IPS DF 6.9 (cell line): ENCODE measurements around the gene KDM4C.
"Not testable (repeated sequence)": the region's sequence is repeated elsewhere in the genome, so short reads cannot be mapped to it uniquely, and the experiment has no call there.

Experiments
- DNase-seq: peaks from one replicate; pipeline ENCODE4 v3.0.0-alpha.2; 2013; ENCODE audit warnings: low read depth, low spot score
- H3K27ac ChIP-seq: one replicate; pipeline ENCODE4 v1.5.1; 2013; ENCODE audit warnings: low read length, control low read depth
- H3K27me3 ChIP-seq: 2 replicates; pipeline ENCODE4 v1.6.1; 2013; ENCODE audit warnings: mild to moderate bottlenecking, low read length; ENCODE audit not compliant: control insufficient read depth, insufficient read depth
- H3K36me3 ChIP-seq: 2 replicates; pipeline ENCODE4 v1.6.1; 2013; ENCODE audit warnings: low read length; ENCODE audit not compliant: control insufficient read depth, insufficient read depth
- H3K4me1 ChIP-seq: 2 replicates; pipeline ENCODE4 v1.6.1; 2013; ENCODE audit warnings: low read length; ENCODE audit not compliant: control insufficient read depth, insufficient read depth
- H3K4me3 ChIP-seq: 2 replicates; pipeline ENCODE4 v1.5.1; 2013; ENCODE audit warnings: mild to moderate bottlenecking, low read length
- H3K9me3 ChIP-seq: 2 replicates; pipeline ENCODE4 v1.6.1; 2013; ENCODE audit warnings: low read length, inconsistent platforms; ENCODE audit not compliant: control insufficient read depth, insufficient read depth
- WGBS: extraction: QIAGEN DNeasy Blood & Tissue Kit; methylation state at CpG from one replicate; pipeline ENCODE4 v1.1.7; 2013; ENCODE audit warnings: mixed read lengths, missing lambda C conversion rate; ENCODE audit not compliant: insufficient read length, insufficient coverage; 5-methylcytosine and 5-hydroxymethylcytosine counted together

The KDM4C gene

GRCh38 chr9:7009065-7009464 is 251.3 kb downstream of the KDM4C start:
- Histone ChIP-seq H3K9me3 (no peaks in the 10 kb centered on the region), H3K4me3 (no peak overlapping the region), H3K36me3 (0 out of 2 replicates have a peak, but pooled peaks cover 3% of the 10 kb centered on the region), H3K4me1 (no peaks in the 10 kb centered on the region; the same call in 1 of the 2 replicates), H3K27ac (no peak overlapping the region), H3K27me3 (no peaks in the 10 kb centered on the region)
- DNase-seq = no peak
- no CpG with 5 or more reads among the region's 1 CpG for WGBS

- no peak overlapping the region for H3K27ac ChIP-seq
- no peaks in the 10 kb centered on the region for H3K4me1 ChIP-seq
- H3K27me3 ChIP-seq = no peaks in the 10 kb centered on the region
- H3K9me3 ChIP-seq = no peaks in the 10 kb centered on the region
- 0 out of 2 replicates have a peak, but pooled peaks cover 3% of the 10 kb centered on the region for H3K36me3 ChIP-seq
- no peak for DNase-seq
- H3K4me3 ChIP-seq = no peak overlapping the region
- no CpG with 5 or more reads among the region's 8 CpGs for WGBS
Measured at GRCh38 chr9:7011395-7012067, 253.8 kb downstream of the KDM4C start.

- no CpG with 5 or more reads among the region's 4 CpGs for WGBS
- no peaks in the 10 kb centered on the region for H3K36me3 ChIP-seq
- no peaks in the 10 kb centered on the region for H3K27me3 ChIP-seq
- no peak overlapping the region for H3K4me3 ChIP-seq
- no peaks in the 10 kb centered on the region for H3K4me1 ChIP-seq
- H3K27ac ChIP-seq = no peak overlapping the region
- no peaks in the 10 kb centered on the region for H3K9me3 ChIP-seq
- DNase-seq = no peak
Measured at GRCh38 chr9:7027996-7028395, 270.2 kb downstream of the KDM4C start.

- no peak for DNase-seq
- H3K4me3 ChIP-seq = no peak overlapping the region
- no peaks in the 10 kb centered on the region for H3K36me3 ChIP-seq
- no CpG with 5 or more reads among the region's 10 CpGs for WGBS
- H3K4me1 ChIP-seq = no peaks in the 10 kb centered on the region
- H3K27ac ChIP-seq = no peak overlapping the region
- H3K9me3 ChIP-seq = no peaks in the 10 kb centered on the region
- no peaks in the 10 kb centered on the region for H3K27me3 ChIP-seq
Measured at GRCh38 chr9:7028591-7028990, 270.8 kb downstream of the KDM4C start.

- not testable (repeated sequence) for H3K27ac ChIP-seq, H3K9me3 ChIP-seq, H3K4me3 ChIP-seq, H3K36me3 ChIP-seq, H3K27me3 ChIP-seq, DNase-seq, H3K4me1 ChIP-seq
Measured at GRCh38 chr9:7030943-7031342, 273.2 kb downstream of the KDM4C start.

- no CpG with 5 or more reads among the region's 5 CpGs for WGBS
- Histone ChIP-seq H3K4me3 (no peak overlapping the region), H3K36me3 (no peaks in the 10 kb centered on the region), H3K27me3 (no peaks in the 10 kb centered on the region), H3K27ac (no peak overlapping the region), H3K9me3 (no peaks in the 10 kb centered on the region), H3K4me1 (no peaks in the 10 kb centered on the region)
- no peak for DNase-seq
Measured at GRCh38 chr9:7033076-7034045, 275.6 kb downstream of the KDM4C start.

GRCh38 chr9:7037176-7037575 is 279.4 kb downstream of the KDM4C start:
- WGBS = no CpG with 5 or more reads among the region's 3 CpGs
- no peaks in the 10 kb centered on the region for H3K9me3 ChIP-seq
- no peaks in the 10 kb centered on the region for H3K4me1 ChIP-seq
- H3K27me3 ChIP-seq = no peaks in the 10 kb centered on the region
- no peak overlapping the region for H3K4me3 ChIP-seq
- H3K36me3 ChIP-seq = no peaks in the 10 kb centered on the region
- no peak for DNase-seq
- no peak overlapping the region for H3K27ac ChIP-seq

GRCh38 chr9:7042124-7042523 is 284.4 kb downstream of the KDM4C start:
- no peaks in the 10 kb centered on the region for H3K27me3 ChIP-seq
- DNase-seq = no peak
- no peaks in the 10 kb centered on the region for H3K36me3 ChIP-seq
- no peak overlapping the region for H3K4me3 ChIP-seq
- no peak overlapping the region for H3K27ac ChIP-seq
- H3K4me1 ChIP-seq = no peaks in the 10 kb centered on the region
- WGBS = no CpG with 5 or more reads among the region's 3 CpGs
- no peaks in the 10 kb centered on the region for H3K9me3 ChIP-seq

- WGBS = no CpG with 5 or more reads among the region's 1 CpG
- no peak for DNase-seq
- no peak overlapping the region for H3K4me3 ChIP-seq
Measured at GRCh38 chr9:7045361-7045760, 287.6 kb downstream of the KDM4C start.

GRCh38 chr9:7051711-7052110 is 293.9 kb downstream of the KDM4C start:
- H3K4me1 ChIP-seq = no peaks in the 10 kb centered on the region
- no peaks in the 10 kb centered on the region for H3K9me3 ChIP-seq
- no CpG with 5 or more reads among the region's 3 CpGs for WGBS
- DNase-seq = no peak
- no peak overlapping the region for H3K4me3 ChIP-seq
- H3K27ac ChIP-seq = no peak overlapping the region
- H3K36me3 ChIP-seq = no peaks in the 10 kb centered on the region
- no peaks in the 10 kb centered on the region for H3K27me3 ChIP-seq

More at GRCh38 chr9:7045361-7045760, 287.6 kb downstream of the KDM4C start:
- H3K27ac ChIP-seq = no peak overlapping the region
- no peaks in the 10 kb centered on the region for H3K27me3 ChIP-seq
- H3K9me3 ChIP-seq = no peaks in the 10 kb centered on the region
- no peaks in the 10 kb centered on the region for H3K4me1 ChIP-seq
- no peaks in the 10 kb centered on the region for H3K36me3 ChIP-seq
